Heart left ventricle (tissue), 13 donors: ENCODE measurements around the gene OR8S1.

ENCODE experiments used
- CTCF ChIP-seq, 12 donors: fragments of 200-600 bp; sonication (generic) in 4 of 12; IDR thresholded peaks; one replicate each; pipeline versions ENCODE4 v1.5.0 to v1.8.0; 2018 to 2022; ENCODE audit warnings: antibody characterized with exemption in 12 of 12, mild to moderate bottlenecking in 5 of 12
- POLR2A ChIP-seq, 2 donors: fragments of 450-650 bp; IDR thresholded peaks; one replicate each; pipeline ENCODE4 v1.6.1; 2017; ENCODE audit warnings: antibody characterized with exemption in 2 of 2, mild to moderate bottlenecking in 2 of 2, moderate library complexity in 2 of 2
- donor health status: ischemic (EF 13 %, LVEDD 7.1; RV severe dilation, severe dysfunction).
- donor health status: DM: no; HTN: yes; CAD: no.
- donor health status: DM: no; HTN: no; CAD: no.
- donor health status: ischemic (EF 25% LVEDD 6.9; RV normal size, moderate dysfunction).
- donor health status: ischemic (EF 25% LVEDD 5.7; RV mildly dilated, moderate dysfunction).
- donor health status: ischemic (EF 35%, LVEDD 5.7; RV mildly dilated, moderate dysfunction).
- donor health status: nonischemic (EF 11% LVEDD 7.7; RV severe dilation, severe dysfunction).
- donor health status: DM: yes; HTN: yes; CAD: no.
- donor health status: PGD.
- donor health status: ischemic (EF 29% LVEDD 5.4; RV normal size, mild dysfunction).
- donor health status: nonischemic (EF 23%, LVEDD 6.1; RV moderate dilation, normal function).

GRCh38 chr12:48510111-48510510 is 15.3 kb upstream of the OR8S1 start:
- TF ChIP-seq CTCF (IDR thresholded peaks at IDR 0.05) = no peak
- no peak for TF ChIP-seq POLR2A (IDR thresholded peaks at IDR 0.05)
